SW480 (cell line): ENCODE measurements around the gene MSANTD2.

Source experiments
- DNase-seq: peaks from one replicate; pipeline ENCODE4 v3.0.0-alpha.2; 2016; ENCODE audit warnings: low spot score

The MSANTD2 gene

DNA sequence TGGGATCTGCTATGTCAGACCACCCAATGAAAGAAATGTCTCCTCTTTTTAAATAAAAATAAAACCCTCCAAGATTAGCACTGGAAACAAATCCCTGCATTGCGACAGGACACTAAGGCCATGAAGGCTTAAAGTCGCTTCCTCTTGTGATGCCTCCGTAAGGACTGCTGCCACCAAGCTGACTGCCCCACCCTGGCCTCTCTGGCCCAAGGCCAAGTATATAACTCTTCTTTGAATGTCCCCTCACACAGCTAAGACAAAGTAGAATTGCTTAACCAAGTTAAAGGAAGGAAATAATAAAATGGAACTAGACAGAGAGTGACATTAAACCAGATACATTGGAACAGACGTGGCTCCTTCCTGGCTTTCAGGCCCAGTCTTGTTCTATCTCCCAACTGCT lies 68.0 kb downstream of the MSANTD2 start:
- no peak for DNase-seq

- no peak for DNase-seq
These were observed 70.6 kb downstream of the MSANTD2 start for GRCh38 chr11:124729571-124729970.

GRCh38 chr11:124728134-124728533 lies 72.1 kb downstream of the MSANTD2 start:
- no peak for DNase-seq

DNA sequence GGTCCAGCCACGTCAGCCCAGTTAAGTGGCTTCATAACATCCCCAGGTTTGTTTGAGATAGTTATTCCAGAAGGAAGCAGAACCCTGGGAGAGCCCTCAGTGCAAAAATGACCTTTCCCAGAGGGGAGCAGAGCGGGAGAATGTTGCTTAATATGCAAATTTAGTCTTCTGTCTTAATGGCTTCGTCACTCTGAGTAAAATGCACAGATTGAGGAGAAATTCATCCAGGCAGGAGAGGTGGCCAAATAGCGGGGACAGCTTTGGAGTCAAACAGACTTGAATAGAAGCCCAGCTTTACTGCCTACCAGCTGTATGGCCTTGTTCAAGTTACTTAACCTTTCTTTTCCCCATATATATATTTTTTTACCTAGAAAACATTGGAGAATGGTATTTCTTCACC lies 72.7 kb downstream of the MSANTD2 start:
- no peak for DNase-seq

DNA sequence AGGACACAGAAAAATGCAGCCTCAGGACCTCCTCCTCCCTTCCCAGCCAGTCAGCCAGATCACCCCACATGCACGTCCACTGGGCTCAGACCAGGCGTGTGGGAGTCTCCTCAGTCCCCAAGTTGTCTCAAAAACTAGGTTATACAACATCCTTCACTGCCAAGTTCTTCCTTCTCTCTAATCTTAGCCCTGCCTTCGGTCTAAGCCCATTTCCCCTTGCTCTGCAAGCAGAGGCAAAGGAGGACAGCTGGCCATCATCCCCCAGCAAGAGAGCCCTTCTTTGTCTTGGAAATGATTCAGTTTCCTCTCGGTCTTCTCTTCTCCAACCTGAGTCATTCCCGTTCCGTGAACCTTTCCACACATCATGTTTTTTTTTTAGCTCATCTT lies 74.5 kb downstream of the MSANTD2 start:
- DNase-seq = no peak

DNA sequence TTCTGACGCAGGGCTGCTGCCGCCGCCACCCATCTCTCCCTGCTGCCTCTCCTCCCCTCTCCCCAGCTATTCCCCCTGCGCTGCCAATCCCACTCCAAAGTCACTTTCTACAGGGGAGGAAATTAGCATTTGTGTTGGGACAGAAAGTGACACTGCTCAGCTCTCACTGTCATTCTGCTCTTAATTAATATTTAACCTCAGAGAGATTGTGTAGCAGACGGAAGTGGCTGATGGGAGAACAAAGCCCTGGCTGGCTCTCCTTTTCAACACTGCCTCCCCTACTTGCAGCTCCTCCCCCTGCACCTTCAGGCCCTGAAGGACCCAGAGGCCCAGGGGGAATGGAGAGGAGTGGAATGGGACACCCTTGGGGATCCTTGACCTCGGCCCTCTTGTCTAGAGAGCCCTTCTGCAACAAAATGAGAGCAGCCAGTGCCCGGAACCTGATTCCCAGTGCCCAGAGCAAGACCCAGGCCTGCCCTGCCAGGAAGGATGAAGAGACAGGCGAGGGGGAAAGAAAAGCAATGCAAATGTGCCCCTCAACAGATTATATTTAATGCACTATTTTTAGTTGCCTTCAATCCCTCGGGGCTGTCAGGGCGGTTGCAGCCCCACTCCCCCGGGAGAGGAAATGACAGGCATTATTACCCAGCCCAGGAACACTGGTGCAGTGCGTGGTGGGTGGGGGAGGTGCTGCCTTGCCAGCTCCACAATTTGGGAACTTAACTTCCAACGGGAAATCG lies 75.1 kb downstream of the MSANTD2 start:
- peak; percentile 52 for DNase-seq

GRCh38 chr11:124722176-124722575 lies 78.0 kb downstream of the MSANTD2 start:
- no peak for DNase-seq

DNA sequence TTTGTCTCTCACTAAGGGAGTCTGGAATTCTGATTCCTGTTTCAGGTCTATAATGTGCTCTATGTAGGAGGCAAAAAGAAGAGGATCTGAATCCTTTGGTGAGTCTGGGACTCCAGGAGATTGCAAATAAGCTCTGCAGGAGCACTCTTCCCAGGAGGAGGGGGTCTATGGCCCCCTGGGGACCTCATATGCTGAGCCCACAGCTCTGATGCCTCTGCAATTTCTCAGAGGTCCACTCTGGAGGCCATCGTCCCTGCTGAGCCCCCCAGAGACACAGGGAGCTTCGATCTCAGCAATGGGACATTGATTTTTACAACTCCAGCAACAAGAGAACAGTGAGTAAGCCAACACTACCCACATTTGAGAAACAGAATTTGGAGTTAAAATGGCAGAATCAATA lies 80.7 kb downstream of the MSANTD2 start:
- no peak for DNase-seq

- no peak for DNase-seq
These were observed 81.4 kb downstream of the MSANTD2 start for GRCh38 chr11:124718801-124719200.

- peak; percentile 60 for DNase-seq
These were observed 82.2 kb downstream of the MSANTD2 start for GRCh38 chr11:124717786-124718651.

GRCh38 chr11:124717421-124717785 lies 82.8 kb downstream of the MSANTD2 start:
- no peak for DNase-seq

DNA sequence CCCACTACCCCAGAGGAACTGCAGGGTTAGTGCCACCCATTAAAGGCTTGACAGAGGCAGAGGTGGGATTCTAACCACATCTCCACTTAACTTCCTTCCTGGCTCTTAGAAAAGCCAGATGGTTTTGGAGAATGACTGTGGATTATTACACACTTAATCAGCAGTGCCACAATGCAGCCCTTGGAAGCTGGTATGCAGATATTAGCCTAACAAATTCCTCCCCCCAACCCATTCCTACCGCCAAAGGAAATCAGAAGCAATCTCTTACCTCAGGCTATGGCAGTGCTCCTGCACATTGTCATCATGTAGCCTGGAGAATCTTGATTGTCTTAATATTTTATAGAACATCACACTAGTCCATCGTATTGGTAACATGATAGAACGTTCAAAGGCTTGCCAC lies 83.6 kb downstream of the MSANTD2 start:
- no peak for DNase-seq
